Measurements from ENCODE around the gene RELT.
"Not testable (repeated sequence)": the region's sequence is repeated elsewhere in the genome, so short reads cannot be mapped to it uniquely, and the experiment has no call there.

Gene RELT

DNA sequence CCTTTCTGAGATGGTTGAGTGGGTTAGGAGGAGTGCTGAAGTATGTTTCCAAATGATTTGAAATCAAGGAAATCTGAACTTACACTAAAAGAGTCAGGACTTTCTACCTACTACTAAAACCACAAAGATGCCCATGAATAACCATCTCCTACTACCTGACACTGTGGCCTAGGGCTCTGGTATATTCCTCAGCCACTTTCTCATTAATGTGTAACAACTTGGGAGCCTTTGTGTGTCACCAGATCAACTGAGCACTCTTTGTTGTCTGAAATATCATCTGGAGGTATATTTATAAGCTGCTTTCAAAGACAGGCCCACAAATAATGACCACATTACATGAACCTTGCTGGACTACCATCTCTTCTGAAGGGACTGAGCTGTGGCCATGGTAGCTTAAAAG, 43.9 kb downstream of the RELT start:
- DNase-seq = no peak
- intact Hi-C loops (cut with DNase I) = no loop called here

DNA sequence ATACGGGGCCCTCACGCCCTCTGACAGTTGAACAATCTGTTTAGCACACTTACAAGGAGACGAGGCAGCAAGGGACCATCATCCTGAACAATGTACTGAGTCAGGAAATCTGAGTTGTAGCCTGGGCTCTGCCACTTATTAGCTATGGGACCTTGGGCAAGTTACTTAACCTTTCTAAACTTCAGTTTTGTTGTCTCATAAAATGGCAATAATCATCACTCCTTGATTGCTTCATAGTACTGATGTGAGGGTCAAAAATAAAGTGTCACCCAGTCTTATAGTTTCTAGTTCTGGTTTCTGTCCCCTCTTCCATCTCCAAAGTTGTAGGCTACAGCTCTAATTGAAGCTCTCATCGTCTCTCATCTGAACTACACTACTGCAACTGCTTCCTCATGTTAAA, 46.7 kb downstream of the RELT start:
- DNase-seq = no peak
- intact Hi-C loops (cut with DNase I) = no loop called here

DNA sequence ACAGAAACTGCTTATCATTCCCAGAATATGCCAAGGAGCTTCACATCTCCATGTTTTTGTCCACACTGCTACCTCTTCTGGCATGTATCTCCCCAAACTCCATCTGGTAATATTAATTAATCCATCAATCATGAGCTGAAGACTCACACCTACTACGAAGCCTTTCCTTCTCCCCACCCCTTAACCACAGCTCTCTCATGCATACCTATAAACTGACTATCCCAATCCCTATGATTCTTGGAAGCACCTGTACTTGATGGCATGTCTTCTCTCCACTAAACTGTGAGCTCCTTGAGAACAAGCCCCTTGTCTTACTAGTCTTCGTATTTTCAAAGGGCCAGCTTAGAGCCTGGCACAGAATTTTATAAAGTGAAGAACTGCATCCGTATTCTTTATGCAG, 47.3 kb downstream of the RELT start:
- intact Hi-C loops (cut with DNase I) = no loop called here
- no peak for DNase-seq

GRCh38 chr11:73425108-73425507, 48.9 kb downstream of the RELT start:
- intact Hi-C loops (cut with DNase I) = no loop called here
- DNase-seq = peak in 1 of 10 donors; percentile 21

DNA sequence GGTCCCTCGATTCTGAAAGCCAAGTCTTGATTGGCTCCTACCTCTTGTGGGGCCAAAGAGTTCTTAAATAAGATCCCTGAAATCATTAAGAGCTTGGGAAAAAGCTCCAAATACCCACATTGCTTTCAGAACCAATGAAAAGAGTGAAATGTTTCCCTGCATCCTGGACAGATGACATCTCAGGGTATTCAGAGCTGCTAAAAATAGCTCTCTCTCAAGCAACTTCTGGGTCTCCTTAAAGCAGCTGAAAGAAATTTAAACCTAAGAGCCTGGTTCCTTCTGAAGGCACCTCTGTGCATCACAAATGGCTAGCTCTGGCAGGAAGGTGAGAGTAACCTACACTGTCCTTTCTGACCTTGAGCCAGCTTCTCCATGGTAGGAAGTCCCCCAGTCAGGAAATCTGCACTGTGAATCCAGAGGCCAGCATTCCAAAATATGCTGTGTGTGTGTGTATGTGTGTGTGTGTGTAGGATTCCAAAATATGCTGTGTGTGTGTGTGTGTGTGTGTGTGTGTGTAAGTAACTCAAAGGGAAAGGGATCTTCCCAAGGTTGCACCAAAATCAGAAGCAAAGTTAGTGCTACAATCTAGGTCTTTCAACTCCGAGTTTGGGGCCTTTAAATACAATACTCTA, 50.1 kb downstream of the RELT start:
- DNase-seq = no peak
- intact Hi-C loops (cut with DNase I) = no loop called here

- intact Hi-C loops (cut with DNase I) = no loop called here
Observed at GRCh38 chr11:73428227-73428626, 52.0 kb downstream of the RELT start.

DNA sequence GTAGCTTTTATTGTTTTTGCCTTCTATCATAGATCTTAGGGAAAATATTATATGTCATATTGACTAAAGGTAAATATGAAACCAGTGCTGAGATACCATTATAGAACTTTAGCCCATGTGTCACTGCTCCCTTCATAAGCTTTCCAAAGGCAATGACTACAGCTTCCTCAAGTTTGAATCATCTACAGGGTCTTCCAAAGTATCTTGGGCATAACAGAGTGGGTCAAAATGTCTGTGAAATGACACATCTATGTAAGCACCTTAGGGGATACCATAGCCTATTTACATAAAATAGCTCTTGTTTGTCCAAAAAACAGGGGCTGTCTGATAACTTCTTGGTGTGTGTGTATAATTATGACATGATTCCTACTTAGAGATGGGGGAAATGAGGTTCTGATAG, 52.5 kb downstream of the RELT start:
- no peak for DNase-seq

More at GRCh38 chr11:73428227-73428626, 52.0 kb downstream of the RELT start:
- DNase-seq = no peak

GRCh38 chr11:73429121-73429750, 53.0 kb downstream of the RELT start:
- intact Hi-C loops (cut with DNase I) = no loop called here
- no peak for DNase-seq

More for the DNA sequence above, 52.5 kb downstream of the RELT start:
- intact Hi-C loops (cut with DNase I) = no loop called here

- DNase-seq = no peak
- intact Hi-C loops (cut with DNase I) = no loop called here
Observed at GRCh38 chr11:73430326-73430725, 54.1 kb downstream of the RELT start.

DNA sequence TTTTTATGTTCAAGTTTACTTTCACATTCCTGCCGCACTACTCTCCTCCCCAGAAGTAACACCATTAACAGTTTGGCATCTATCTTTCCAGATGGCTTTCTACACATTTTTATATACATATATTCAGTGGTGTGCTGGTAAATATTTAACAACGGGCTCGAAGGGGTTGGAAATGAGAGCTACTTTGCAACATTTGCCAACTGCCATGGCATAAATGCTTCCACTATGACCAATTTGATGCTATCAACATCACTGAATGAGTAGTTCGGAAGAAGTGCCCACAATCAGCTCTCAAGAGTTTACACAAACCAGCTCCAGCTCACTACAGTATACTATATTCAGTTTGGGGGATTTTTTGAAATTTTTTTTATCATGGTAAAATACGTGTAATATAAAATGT, 55.2 kb downstream of the RELT start:
- intact Hi-C loops (cut with DNase I) = no loop called here
- DNase-seq = no peak

GRCh38 chr11:73436859-73437258, 60.7 kb downstream of the RELT start:
- DNase-seq; intact Hi-C loops (cut with DNase I): not testable (repeated sequence)

- peak in 4 of 10 donors; percentile 7 to 87 (median 54) for DNase-seq
- intact Hi-C loops (cut with DNase I) = no loop called here
Observed at GRCh38 chr11:73439002-73439843, 63.0 kb downstream of the RELT start.

GRCh38 chr11:73445980-73446379, 69.8 kb downstream of the RELT start:
- DNase-seq = no peak
- intact Hi-C loops (cut with DNase I) = no loop called here

DNA sequence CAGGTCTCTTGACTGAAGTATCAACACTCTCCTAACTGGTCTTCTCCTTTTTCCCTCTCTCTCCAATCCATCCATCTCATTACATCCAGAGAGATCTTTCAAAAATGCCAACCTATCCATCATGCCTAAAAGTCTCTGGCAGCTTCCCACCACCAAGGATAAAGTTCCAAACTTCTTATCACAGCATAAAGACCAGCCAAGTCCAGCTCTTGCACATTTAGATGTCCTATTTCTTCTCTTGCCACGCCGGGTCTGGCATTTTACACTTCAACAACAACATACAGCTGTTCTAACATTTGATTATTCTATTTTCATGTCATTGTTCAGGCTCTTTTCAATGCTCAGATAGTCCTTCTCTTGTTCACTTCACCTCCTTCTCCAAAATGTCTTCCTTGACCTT, 70.6 kb downstream of the RELT start:
- no peak for DNase-seq
- intact Hi-C loops (cut with DNase I) = no loop called here

All from posterior cingulate gyrus (tissue), 11 donors.